CD14-positive monocyte (primary cell): ENCODE data around the gene TMEM119. TPM values are rescaled to one million over a fixed set of nuclear protein-coding genes. Genes with fewer than 3 reads are reported as not detected.

Experiments used
- DNase-seq, 3 donors: peaks; one replicate each; pipeline ENCODE4 v3.0.0-alpha.2; 2011 to 2022
- H2AFZ ChIP-seq: 2 replicates; pipeline ENCODE4 v1.6.0; 2012; ENCODE audit warnings: mild to moderate bottlenecking, low read depth, low read length, inconsistent platforms; ENCODE audit not compliant: insufficient read depth, poor library complexity, severe bottlenecking
- H3K27ac ChIP-seq, 2 donors: 1 replicate in 1 of 2; 2 replicates in 1 of 2; pipeline ENCODE4 v1.5.1; 2012 to 2013; ENCODE audit warnings: low read length in 2 of 2, control low read depth in 1 of 2, inconsistent platforms in 1 of 2, low read depth in 1 of 2, mild to moderate bottlenecking in 1 of 2
- H3K27me3 ChIP-seq, 2 donors: one replicate each; pipeline versions ENCODE4 v1.6.0 to v1.6.1; 2011 to 2013; ENCODE audit warnings: low read length in 2 of 2; ENCODE audit not compliant: control insufficient read depth in 2 of 2, insufficient read depth in 2 of 2
- H3K36me3 ChIP-seq, 2 donors: replicated peaks in 1 of 2; 1 replicate in 1 of 2; 2 replicates in 1 of 2; pipeline versions ENCODE4 v1.5.1 to v1.6.1; 2012 to 2013; ENCODE audit warnings: low read length in 2 of 2, control low read depth in 1 of 2, inconsistent platforms in 1 of 2, mild to moderate bottlenecking in 1 of 2; ENCODE audit not compliant: insufficient read depth in 2 of 2, control insufficient read depth in 1 of 2
- H3K4me1 ChIP-seq, 2 donors: 1 replicate in 1 of 2; 2 replicates in 1 of 2; pipeline versions ENCODE4 v1.5.1 to v1.6.1; 2012 to 2013; ENCODE audit warnings: low read length in 2 of 2, control low read depth in 1 of 2, inconsistent platforms in 1 of 2, mild to moderate bottlenecking in 1 of 2, moderate library complexity in 1 of 2; ENCODE audit not compliant: insufficient read depth in 2 of 2, control insufficient read depth in 1 of 2
- H3K4me2 ChIP-seq: replicated peaks from 2 replicates; pipeline ENCODE3; 2012; ENCODE audit warnings: low read length, moderate library complexity, mild to moderate bottlenecking; ENCODE audit not compliant: poor library complexity, severe bottlenecking; ENCODE audit errors: extremely low read depth
- H3K4me3 ChIP-seq, 3 experiments: fragments of 200-600 bp in 1 of 3; sonication (generic) in 1 of 3; replicated peaks in 1 of 3; 1 replicate in 2 of 3; 2 replicates in 1 of 3; pipeline ENCODE4 v1.5.1; 2011 to 2013; ENCODE audit warnings: low read length in 3 of 3, mild to moderate bottlenecking in 3 of 3, control low read depth in 2 of 3, low read depth in 2 of 3, inconsistent platforms in 1 of 3, moderate library complexity in 1 of 3
- H3K79me2 ChIP-seq: 2 replicates; pipeline ENCODE4 v1.6.0; 2012; ENCODE audit warnings: mild to moderate bottlenecking, control low read depth, inconsistent platforms, low read length, moderate library complexity; ENCODE audit not compliant: insufficient read depth
- H3K9ac ChIP-seq: 2 replicates; pipeline ENCODE4 v1.6.0; 2017; ENCODE audit warnings: low read length, mild to moderate bottlenecking; ENCODE audit not compliant: insufficient read depth, poor library complexity, severe bottlenecking
- H3K9me3 ChIP-seq, 2 donors: replicated peaks in 1 of 2; 1 replicate in 1 of 2; 2 replicates in 1 of 2; pipeline versions ENCODE4 v1.5.1 to v1.6.1; 2012 to 2013; ENCODE audit warnings: low read length in 2 of 2, control low read depth in 1 of 2; ENCODE audit not compliant: control insufficient read depth in 1 of 2, insufficient read depth in 1 of 2
- H4K20me1 ChIP-seq: 2 replicates; pipeline ENCODE4 v1.6.0; 2012; ENCODE audit warnings: mild to moderate bottlenecking, low read length, control low read depth, moderate library complexity; ENCODE audit not compliant: insufficient read depth
- H3K27ac Mint-ChIP-seq, 7 donors: one replicate each; pipeline ENCODE4 v1.8.0; 2020; ENCODE audit warnings: mild to moderate bottlenecking in 7 of 7, mixed read lengths in 7 of 7, moderate library complexity in 6 of 7, inconsistent platforms in 2 of 7
- H3K27me3 Mint-ChIP-seq, 3 donors: one replicate each; pipeline ENCODE4 v1.8.0; 2021 to 2022; ENCODE audit warnings: low read depth in 3 of 3, mild to moderate bottlenecking in 3 of 3, mixed read lengths in 3 of 3, moderate library complexity in 3 of 3, inconsistent platforms in 1 of 3
- H3K36me3 Mint-ChIP-seq, 2 donors: one replicate each; pipeline ENCODE4 v1.8.0; 2020; ENCODE audit warnings: mixed read lengths in 2 of 2, inconsistent platforms in 1 of 2, mild to moderate bottlenecking in 1 of 2
- H3K4me1 Mint-ChIP-seq: one replicate; pipeline ENCODE4 v1.8.0; 2020; ENCODE audit warnings: mild to moderate bottlenecking, mixed read lengths
- H3K4me3 Mint-ChIP-seq, 2 donors: one replicate each; pipeline ENCODE4 v1.8.0; 2020; ENCODE audit warnings: mild to moderate bottlenecking in 2 of 2, mixed read lengths in 2 of 2, moderate library complexity in 1 of 2
- H3K9me3 Mint-ChIP-seq, 7 donors: one replicate each; pipeline ENCODE4 v1.8.0; 2020 to 2022; ENCODE audit warnings: mixed read lengths in 7 of 7, mild to moderate bottlenecking in 6 of 7, moderate library complexity in 6 of 7, inconsistent platforms in 2 of 7
- CTCF ChIP-seq: fragments of 200-600 bp; IDR thresholded peaks from one replicate; pipeline ENCODE4 v1.8.0; 2022; ENCODE audit warnings: antibody characterized with exemption, mild to moderate bottlenecking
- WGBS: methylation state at CpG from one replicate; pipeline ENCODE4 v1.1.5; 2013; ENCODE audit warnings: missing lambda C conversion rate; ENCODE audit not compliant: insufficient coverage; 5-methylcytosine and 5-hydroxymethylcytosine counted together
- intact Hi-C, 2 donors: fragments of 100-400 bp; cut with micrococcal nuclease; formaldehyde crosslinking; loops; one replicate each; pipeline versions ENCODE4 v1.15.0 to v1.15.1; 2023
- polyA plus RNA-seq, 3 donors: library from polyadenylated mRNA; depleted of rRNA in 1 of 3; unstranded in 2 of 3; stranded (reverse) in 1 of 3; fragments of 300-500 nt in 2 of 3; fragments of >200 nt in 1 of 3; fragmentation: Illumina TruSeq in 2 of 3; gene quantifications; 1 replicate in 2 of 3; 2 replicates in 1 of 3; pipeline ENCODE4 v1.2.3, GENCODE V29; 2012 to 2021

Gene TMEM119
- polyA plus RNA-seq, 3 donors: 0.18 to 0.85 (median 0.56) TPM

GRCh38 chr12:108585864-108586263 lies 12.0 kb downstream of the TMEM119 start:
- no peaks in the 10 kb centered on the region for H3K9me3 ChIP-seq
- Mint-ChIP-seq H3K4me3 (no peak overlapping the region), H3K4me1 (no peaks in the 10 kb centered on the region), H3K9me3 (no peaks in the 10 kb centered on the region), H3K27ac (no peak overlapping the region), H3K36me3 (no peaks in the 10 kb centered on the region), H3K27me3 (peaks cover 0 to 6% (median 2%) of the 10 kb centered on the region in 3 donors)
- H3K9ac ChIP-seq: no peak overlapping the region
- DNase-seq: no peak
- H2AFZ ChIP-seq: no peak overlapping the region
- H4K20me1 ChIP-seq: no peaks in the 10 kb centered on the region
- H3K27me3 ChIP-seq: no peaks in the 10 kb centered on the region
- no peak overlapping the region for H3K4me2 ChIP-seq
- H3K79me2 ChIP-seq: no peaks in the 10 kb centered on the region
- H3K4me3 ChIP-seq: no peak overlapping the region
- WGBS: no CpG with 5 or more reads among the region's 4 CpGs
- no peak for TF ChIP-seq CTCF
- no peaks in the 10 kb centered on the region for H3K36me3 ChIP-seq
- no peak overlapping the region for H3K27ac ChIP-seq
- no peaks in the 10 kb centered on the region for H3K4me1 ChIP-seq
- intact Hi-C loops: no loop called here

- H4K20me1 ChIP-seq: no peaks in the 10 kb centered on the region
- H3K36me3 Mint-ChIP-seq: no peaks in the 10 kb centered on the region
- no peak overlapping the region for H3K27ac ChIP-seq
- no peaks in the 10 kb centered on the region for H3K79me2 ChIP-seq
- H3K9me3 Mint-ChIP-seq: no peaks in the 10 kb centered on the region
- H3K9ac ChIP-seq: no peak overlapping the region
- H2AFZ ChIP-seq: no peak overlapping the region
- no peaks in the 10 kb centered on the region for H3K9me3 ChIP-seq
- H3K4me2 ChIP-seq: no peak overlapping the region
- no peaks in the 10 kb centered on the region for H3K4me1 Mint-ChIP-seq
- H3K4me3 ChIP-seq: no peak overlapping the region
- TF ChIP-seq CTCF: no peak
- no peaks in the 10 kb centered on the region for H3K27me3 ChIP-seq
- no peak overlapping the region for H3K4me3 Mint-ChIP-seq
- H3K27ac Mint-ChIP-seq: no peak overlapping the region
- H3K36me3 ChIP-seq: no peaks in the 10 kb centered on the region
- intact Hi-C loops: no loop called here
- no peak for DNase-seq
- peaks cover 0 to 3% (median 2%) of the 10 kb centered on the region in 3 donors for H3K27me3 Mint-ChIP-seq
- WGBS: 91% methylated on average over 1 of the region's 3 CpGs
- H3K4me1 ChIP-seq: no peaks in the 10 kb centered on the region
These were observed 13.3 kb downstream of the TMEM119 start for GRCh38 chr12:108584456-108585065.
